ENCODE data around the gene MYOD1. TPM values are rescaled to one million over a fixed set of nuclear protein-coding genes. Genes with fewer than 3 reads are reported as not detected.

The MYOD1 gene
- total RNA-seq, 4 donors from 2014 or later, result not detected

DNA sequence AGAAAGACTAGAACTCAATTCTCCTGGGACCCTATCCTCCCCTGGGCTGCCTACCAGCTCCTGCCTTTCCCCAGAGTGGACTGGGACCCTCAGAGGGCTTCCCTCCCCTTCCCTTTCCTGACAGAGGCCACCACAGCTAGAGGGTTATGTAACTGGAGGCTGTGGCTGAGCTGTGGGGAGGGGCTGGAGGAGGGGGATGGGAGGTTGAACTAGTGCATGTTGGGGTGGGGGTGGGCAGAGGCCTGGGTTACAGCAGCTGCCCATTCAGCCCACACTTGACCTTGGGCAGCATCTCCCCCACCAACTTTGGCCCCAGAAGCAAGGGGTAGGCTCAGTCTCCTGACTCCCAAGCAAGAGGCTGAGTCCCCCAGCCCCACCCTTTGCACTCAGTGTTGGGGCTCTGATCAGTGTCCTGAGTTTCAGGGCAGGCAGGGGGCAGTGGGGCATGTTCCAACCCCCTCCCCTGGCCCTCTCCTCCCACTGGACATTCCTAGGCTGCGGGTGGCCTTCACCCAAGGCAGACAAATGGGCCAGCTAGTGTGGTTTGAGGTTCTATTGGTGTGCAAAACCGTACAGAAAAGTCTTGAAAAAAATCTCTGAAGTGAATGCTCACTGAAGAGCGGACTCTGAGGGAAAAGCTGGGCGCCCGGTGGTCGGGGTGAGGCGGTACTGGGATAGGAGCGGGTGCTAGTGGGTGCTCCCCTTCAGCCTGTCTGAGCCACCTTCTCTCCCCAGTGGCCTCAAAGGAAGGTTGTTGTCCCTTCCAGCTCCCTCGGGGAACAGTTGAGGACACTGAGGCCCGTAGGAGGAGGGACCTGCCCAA lies 19.0 kb downstream of the MYOD1 start:
- no peaks in the 10 kb centered on the region for H3K36me3 ChIP-seq
- H3K9me3 ChIP-seq, result no peaks in the 10 kb centered on the region
- H3K4me3 ChIP-seq, result no peak overlapping the region
- peaks cover 0 to 19% (median 3%) of the 10 kb centered on the region in 4 donors for H3K4me1 ChIP-seq
- peaks cover 0 to 26% of the 10 kb centered on the region in 2 donors for H3K27me3 ChIP-seq
- TF ChIP-seq, protein P1, sequence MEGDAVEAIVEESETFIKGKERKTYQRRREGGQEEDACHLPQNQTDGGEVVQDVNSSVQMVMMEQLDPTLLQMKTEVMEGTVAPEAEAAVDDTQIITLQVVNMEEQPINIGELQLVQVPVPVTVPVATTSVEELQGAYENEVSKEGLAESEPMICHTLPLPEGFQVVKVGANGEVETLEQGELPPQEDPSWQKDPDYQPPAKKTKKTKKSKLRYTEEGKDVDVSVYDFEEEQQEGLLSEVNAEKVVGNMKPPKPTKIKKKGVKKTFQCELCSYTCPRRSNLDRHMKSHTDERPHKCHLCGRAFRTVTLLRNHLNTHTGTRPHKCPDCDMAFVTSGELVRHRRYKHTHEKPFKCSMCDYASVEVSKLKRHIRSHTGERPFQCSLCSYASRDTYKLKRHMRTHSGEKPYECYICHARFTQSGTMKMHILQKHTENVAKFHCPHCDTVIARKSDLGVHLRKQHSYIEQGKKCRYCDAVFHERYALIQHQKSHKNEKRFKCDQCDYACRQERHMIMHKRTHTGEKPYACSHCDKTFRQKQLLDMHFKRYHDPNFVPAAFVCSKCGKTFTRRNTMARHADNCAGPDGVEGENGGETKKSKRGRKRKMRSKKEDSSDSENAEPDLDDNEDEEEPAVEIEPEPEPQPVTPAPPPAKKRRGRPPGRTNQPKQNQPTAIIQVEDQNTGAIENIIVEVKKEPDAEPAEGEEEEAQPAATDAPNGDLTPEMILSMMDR (IDR thresholded peaks at IDR 0.05), result no peak
- TF ChIP-seq POLR2A (IDR thresholded peaks at IDR 0.05), result no peak
- peak in 2 of 3 donors; percentile 15 to 26 for DNase-seq
- no peak overlapping the region for H3K27ac ChIP-seq

DNA sequence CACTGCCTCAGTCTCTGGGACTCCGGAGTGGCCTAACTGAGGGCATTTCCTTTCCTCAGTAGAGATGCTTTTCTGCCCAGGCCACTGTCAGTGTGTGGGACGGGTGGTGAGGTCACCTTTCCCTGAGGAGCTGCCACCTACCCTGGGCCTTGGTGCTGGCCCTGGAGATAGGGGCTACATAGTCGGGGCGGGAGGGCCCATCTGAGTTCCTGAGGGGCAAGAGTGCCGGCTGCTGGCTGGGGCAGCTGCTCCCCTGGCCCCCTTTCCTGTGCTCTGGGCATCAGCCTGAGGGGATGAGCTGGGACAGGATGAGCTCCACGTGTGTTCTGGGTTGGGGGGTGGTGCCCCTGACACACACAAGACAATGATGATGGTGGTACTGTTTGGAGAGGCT lies 20.6 kb downstream of the MYOD1 start:
- peaks cover 0 to 26% of the 10 kb centered on the region in 2 donors for H3K27me3 ChIP-seq
- H3K36me3 ChIP-seq, result no peaks in the 10 kb centered on the region
- peak in 2 of 3 donors; percentile 22 for DNase-seq

DNA sequence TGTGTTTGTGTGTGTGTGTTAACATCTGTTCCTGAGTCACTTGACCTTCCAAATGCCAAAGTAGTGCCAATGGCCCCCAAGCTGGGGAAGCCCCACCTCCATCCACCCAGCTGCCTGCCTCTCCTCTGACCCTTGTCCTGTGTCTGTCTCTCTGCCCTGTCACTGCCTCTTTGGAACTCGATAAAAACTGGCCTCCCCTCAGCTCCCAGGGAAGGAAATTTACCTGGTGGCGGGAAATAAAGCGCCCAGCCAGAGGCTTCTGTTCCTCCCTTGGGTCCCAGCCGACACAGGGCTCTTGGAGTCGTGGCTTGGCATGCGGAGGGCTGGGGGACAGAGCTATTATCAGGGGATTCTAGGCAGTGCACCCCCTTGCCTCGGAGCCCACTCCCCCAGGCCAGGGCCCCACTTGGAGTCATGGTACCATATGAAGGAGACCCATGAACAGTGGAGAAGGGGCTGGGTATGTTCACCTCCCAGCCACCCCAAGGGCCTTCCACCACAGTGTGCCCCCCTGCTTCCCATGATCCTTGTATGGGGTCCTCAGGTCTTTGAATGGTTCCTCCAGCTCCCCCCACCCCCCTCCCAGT lies 21.4 kb downstream of the MYOD1 start:
- Histone ChIP-seq H3K27me3 (peaks cover 0 to 18% of the 10 kb centered on the region in 2 donors), H3K9me3 (no peaks in the 10 kb centered on the region), H3K4me3 (no peak overlapping the region), H3K4me1 (peaks cover 0 to 5% (median 0%) of the 10 kb centered on the region in 4 donors), H3K27ac (no peak overlapping the region), H3K36me3 (no peaks in the 10 kb centered on the region)
- peak in 1 of 3 donors; percentile 23 for DNase-seq
- TF ChIP-seq, protein P1 (IDR thresholded peaks at IDR 0.05), result no peak
- TF ChIP-seq POLR2A (IDR thresholded peaks at IDR 0.05), result no peak

More for the DNA sequence above, 20.6 kb downstream of the MYOD1 start:
- H3K27ac ChIP-seq, result no peak overlapping the region
- TF ChIP-seq, protein P1 (IDR thresholded peaks at IDR 0.05), result no peak
- TF ChIP-seq POLR2A (IDR thresholded peaks at IDR 0.05), result no peak
- no peak overlapping the region for H3K4me3 ChIP-seq
- H3K4me1 ChIP-seq, result peaks cover 0 to 13% (median 1%) of the 10 kb centered on the region in 4 donors
- H3K9me3 ChIP-seq, result no peaks in the 10 kb centered on the region

DNA sequence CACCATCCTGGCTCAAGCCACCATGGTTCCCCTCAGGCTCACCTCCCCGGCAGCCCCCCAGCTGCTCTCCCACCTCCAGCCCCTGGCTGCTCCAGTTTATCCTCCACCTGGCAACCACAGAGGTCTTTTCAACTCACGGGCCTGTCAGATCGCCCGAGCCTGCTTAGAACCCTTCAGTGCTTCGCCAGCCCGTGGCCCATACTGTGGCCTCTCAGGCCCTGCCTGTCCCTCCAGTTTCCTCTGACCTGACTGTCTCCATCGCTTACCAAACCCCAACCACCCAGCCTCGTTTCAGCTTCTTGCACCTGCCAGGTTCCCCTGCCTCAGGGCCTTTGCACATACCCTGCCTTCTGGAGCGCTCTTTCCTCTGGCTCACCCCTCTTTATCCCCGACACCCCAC lies 22.1 kb downstream of the MYOD1 start:
- no peaks in the 10 kb centered on the region for H3K9me3 ChIP-seq
- no peak overlapping the region for H3K4me3 ChIP-seq
- H3K4me1 ChIP-seq, result no peaks in the 10 kb centered on the region
- no peak overlapping the region for H3K27ac ChIP-seq
- H3K36me3 ChIP-seq, result no peaks in the 10 kb centered on the region
- peak in 1 of 3 donors; percentile 13 for DNase-seq
- no peak for TF ChIP-seq POLR2A (IDR thresholded peaks at IDR 0.05)
- TF ChIP-seq, protein P1 (IDR thresholded peaks at IDR 0.05), result no peak
- peaks cover 0 to 11% of the 10 kb centered on the region in 2 donors for H3K27me3 ChIP-seq

DNA sequence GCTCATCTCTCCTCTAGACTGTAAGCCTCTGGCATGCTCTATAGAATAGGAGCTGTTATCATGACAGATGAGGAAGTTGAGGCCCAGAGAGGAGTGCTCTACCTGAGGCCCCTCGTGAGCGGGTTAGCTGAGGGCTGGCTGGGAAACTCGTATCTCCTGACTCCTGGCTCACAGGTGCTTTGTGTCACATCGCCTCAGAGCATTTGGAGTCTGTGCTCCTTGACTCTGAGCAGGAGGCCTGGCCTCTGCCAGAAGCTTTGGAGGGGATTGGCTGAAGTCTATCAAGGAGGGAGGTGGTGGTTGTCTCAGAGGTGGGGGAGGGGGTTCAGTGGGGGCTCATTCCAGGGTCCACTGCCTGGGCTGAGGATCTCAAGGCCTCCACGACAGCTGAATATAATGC lies 22.6 kb downstream of the MYOD1 start:
- Histone ChIP-seq H3K36me3 (no peaks in the 10 kb centered on the region), H3K4me3 (no peak overlapping the region), H3K27ac (no peak overlapping the region), H3K9me3 (no peaks in the 10 kb centered on the region), H3K4me1 (no peaks in the 10 kb centered on the region), H3K27me3 (peaks cover 0 to 6% of the 10 kb centered on the region in 2 donors)
- DNase-seq, result no peak
- no peak for TF ChIP-seq POLR2A (IDR thresholded peaks at IDR 0.05)
- TF ChIP-seq, protein P1 (IDR thresholded peaks at IDR 0.05), result no peak
